Peyer's patch (tissue), 4 donors: ENCODE data around the gene RNF26.

Experiments used
- POLR2A ChIP-seq, 2 donors: fragments of 450-650 bp; IDR thresholded peaks; one replicate each; pipeline ENCODE4 v1.5.1; 2017; ENCODE audit warnings: antibody characterized with exemption in 2 of 2, mild to moderate bottlenecking in 2 of 2, moderate library complexity in 2 of 2
- TF ChIP-seq, protein P1 (sequence below), 6 experiments: fragments of 450-650 bp in 4 of 6; fragments of 200-600 bp in 2 of 6; sonication (generic) in 1 of 6; IDR thresholded peaks; one replicate each; pipeline ENCODE4 v1.5.1; 2017 to 2019; ENCODE audit warnings: antibody characterized with exemption in 6 of 6, mild to moderate bottlenecking in 3 of 6, moderate library complexity in 1 of 6

DNA sequence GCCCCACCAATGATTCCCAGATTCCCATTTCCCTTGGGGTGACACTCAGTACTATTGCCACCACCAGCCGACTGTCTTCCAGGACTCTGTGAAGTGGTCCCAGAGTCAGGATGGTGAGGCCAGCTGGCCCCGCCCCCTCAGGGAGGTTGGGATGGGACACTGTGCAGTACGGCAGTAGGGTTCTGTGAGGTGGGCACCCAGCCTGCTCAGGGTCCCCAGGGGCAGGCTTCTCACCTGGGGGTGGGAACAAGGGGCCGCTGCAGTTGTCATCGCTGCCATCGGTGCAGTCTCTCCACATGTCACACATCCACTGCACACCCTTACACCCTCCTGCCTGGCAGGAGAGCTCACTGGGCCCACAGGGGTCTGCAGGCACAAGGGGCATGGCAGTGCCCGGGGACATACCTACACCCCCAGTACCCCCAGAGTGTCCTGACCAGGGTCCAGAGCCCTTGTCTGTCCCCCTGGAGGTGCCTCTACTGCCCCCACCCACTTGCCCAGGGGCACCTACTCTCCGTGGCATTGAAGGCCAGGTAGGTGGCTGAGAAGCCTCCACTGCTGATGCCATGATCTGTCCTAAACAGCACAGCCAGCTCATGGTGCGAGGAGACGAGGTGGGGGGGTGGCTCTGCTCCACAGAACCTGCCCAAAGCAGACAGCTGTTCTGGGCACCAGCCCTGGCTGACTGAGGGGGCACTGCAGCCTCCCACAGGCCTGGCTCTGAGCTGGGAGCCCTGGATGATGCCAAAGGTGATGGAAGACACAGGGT, 8.2 kb downstream of the RNF26 start:
- TF ChIP-seq, protein P1, sequence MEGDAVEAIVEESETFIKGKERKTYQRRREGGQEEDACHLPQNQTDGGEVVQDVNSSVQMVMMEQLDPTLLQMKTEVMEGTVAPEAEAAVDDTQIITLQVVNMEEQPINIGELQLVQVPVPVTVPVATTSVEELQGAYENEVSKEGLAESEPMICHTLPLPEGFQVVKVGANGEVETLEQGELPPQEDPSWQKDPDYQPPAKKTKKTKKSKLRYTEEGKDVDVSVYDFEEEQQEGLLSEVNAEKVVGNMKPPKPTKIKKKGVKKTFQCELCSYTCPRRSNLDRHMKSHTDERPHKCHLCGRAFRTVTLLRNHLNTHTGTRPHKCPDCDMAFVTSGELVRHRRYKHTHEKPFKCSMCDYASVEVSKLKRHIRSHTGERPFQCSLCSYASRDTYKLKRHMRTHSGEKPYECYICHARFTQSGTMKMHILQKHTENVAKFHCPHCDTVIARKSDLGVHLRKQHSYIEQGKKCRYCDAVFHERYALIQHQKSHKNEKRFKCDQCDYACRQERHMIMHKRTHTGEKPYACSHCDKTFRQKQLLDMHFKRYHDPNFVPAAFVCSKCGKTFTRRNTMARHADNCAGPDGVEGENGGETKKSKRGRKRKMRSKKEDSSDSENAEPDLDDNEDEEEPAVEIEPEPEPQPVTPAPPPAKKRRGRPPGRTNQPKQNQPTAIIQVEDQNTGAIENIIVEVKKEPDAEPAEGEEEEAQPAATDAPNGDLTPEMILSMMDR (IDR thresholded peaks at IDR 0.05), result no peak
- no peak for TF ChIP-seq POLR2A (IDR thresholded peaks at IDR 0.05)
